Fibroblast of the aortic adventitia (primary cell): ENCODE results near the gene GPHA2. TPM values are rescaled to one million over a fixed set of nuclear protein-coding genes. Genes with fewer than 3 reads are reported as not detected.

Experiments used
- DNase-seq: peaks from one replicate; pipeline ENCODE4 v3.0.0-alpha.2; 2010; ENCODE audit warnings: low read depth
- H3K4me3 ChIP-seq: 2 replicates; pipeline ENCODE4 v1.5.1; 2011; ENCODE audit warnings: low read depth, mild to moderate bottlenecking, control low read depth, low read length, moderate library complexity
- total RNA-seq: library from RNA; depleted of rRNA; stranded (reverse); fragments of >200 nt; gene quantifications from 2 replicates; pipeline ENCODE4 v1.2.3, GENCODE V29; 2012; ENCODE audit warnings: low replicate concordance
- TF ChIP-seq, protein P1 (sequence below): IDR thresholded peaks from 2 replicates; pipeline ENCODE4 v1.5.1; 2011; ENCODE audit warnings: mild to moderate bottlenecking, low read length, control low read depth, inconsistent platforms; ENCODE audit not compliant: insufficient read depth

Gene GPHA2
- total RNA-seq, 1 donor: not detected

DNA sequence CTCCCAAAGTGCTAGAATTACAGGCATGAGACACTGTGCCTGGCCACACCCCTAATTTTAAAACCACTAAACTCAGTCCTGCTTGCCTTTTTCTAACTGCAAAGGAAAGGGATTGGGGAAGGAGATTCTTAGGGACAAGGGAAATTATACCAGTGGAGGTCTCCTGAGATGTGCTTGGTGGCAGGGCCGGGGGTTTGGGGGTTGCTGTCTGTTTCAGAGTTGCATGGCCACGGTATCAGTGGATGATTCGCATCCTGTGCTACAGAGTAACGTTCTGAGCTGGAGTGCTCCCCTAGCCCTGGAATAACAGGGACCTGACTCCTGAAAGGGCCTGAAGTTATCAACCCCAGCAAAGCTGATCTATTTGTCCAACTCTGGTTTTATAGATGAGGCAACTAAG lies 846 bp upstream of the GPHA2 start:
- TF ChIP-seq, protein P1, sequence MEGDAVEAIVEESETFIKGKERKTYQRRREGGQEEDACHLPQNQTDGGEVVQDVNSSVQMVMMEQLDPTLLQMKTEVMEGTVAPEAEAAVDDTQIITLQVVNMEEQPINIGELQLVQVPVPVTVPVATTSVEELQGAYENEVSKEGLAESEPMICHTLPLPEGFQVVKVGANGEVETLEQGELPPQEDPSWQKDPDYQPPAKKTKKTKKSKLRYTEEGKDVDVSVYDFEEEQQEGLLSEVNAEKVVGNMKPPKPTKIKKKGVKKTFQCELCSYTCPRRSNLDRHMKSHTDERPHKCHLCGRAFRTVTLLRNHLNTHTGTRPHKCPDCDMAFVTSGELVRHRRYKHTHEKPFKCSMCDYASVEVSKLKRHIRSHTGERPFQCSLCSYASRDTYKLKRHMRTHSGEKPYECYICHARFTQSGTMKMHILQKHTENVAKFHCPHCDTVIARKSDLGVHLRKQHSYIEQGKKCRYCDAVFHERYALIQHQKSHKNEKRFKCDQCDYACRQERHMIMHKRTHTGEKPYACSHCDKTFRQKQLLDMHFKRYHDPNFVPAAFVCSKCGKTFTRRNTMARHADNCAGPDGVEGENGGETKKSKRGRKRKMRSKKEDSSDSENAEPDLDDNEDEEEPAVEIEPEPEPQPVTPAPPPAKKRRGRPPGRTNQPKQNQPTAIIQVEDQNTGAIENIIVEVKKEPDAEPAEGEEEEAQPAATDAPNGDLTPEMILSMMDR: no peak
- H3K4me3 ChIP-seq: no peak overlapping the region
- no peak for DNase-seq

DNA sequence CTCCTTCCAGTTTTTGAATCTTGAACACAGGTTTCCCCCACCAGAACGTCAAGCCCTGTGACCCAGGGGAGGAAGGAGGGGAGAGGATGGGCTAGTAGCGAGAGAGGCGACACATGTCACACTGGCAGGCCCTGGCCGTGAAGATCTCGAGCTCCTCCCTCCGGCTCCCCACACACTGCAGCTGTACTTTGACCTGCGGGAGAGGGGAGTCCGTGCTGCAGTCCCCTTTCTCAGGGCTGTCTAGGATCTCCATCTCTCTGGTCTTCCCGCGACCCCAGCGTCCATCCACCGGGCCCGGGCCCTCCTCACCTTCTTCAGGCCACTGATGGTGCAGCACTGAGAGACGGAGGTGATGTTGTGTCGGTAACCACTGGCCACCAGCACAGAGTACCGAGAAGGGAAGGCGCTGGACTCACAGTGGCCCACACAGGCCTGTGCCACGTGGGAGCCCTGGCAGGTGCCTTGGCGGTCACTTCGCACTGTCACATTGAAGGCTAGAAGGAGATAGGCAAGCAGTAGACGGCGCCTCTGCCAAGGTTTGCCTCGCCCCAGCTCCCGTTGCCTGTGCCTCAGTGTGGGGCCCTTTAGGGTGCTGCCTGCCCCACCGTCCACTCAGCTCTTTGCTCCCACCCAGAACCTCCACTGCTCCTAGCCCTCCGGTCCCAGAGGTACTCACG lies 873 bp downstream of the GPHA2 start:
- H3K4me3 ChIP-seq: no peak overlapping the region
- TF ChIP-seq, protein P1: no peak
- DNase-seq: no peak

DNA sequence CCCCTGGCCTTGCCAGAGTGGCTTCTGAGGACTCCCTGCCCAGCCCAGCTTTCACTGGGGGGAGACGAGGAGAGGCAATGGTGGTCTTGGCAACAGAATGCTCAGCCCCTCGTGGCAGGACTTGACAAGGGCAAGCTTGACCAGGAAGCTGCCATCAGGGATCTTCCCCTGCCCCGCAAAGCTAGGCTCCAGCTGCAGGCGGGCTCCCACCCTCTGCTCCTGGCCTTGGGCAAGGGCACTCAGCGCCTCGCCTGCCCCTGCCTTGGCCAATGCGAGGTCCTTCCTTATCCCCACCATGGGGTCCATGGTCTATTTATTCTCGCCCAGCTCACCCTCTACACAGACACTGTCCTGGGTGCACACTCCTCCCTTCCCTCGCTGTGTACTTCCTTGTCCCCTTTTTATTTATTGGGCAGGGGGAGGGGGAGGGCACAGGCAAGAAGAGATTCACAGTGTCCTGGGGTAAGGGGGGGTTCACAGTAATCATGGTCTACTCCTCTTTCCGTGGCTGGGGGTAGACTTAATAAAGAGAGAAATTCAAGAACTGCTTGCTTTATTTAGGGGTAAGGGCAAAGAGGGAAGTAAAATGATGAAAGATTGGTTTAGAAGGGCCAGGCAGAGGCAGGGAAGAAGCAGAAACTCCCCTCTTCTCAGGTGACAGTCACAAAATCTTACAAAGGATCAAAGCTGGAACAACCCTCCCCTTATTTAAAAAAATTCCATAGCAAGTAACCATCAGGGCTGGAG lies 1.6 kb downstream of the GPHA2 start:
- TF ChIP-seq, protein P1: no peak
- no peak for DNase-seq

GRCh38 chr11:64933213-64933934 lies 2.3 kb downstream of the GPHA2 start:
- DNase-seq: no peak
- TF ChIP-seq, protein P1: no peak
- no peak overlapping the region for H3K4me3 ChIP-seq

More for the DNA sequence above, 1.6 kb downstream of the GPHA2 start:
- H3K4me3 ChIP-seq: no peak overlapping the region

DNA sequence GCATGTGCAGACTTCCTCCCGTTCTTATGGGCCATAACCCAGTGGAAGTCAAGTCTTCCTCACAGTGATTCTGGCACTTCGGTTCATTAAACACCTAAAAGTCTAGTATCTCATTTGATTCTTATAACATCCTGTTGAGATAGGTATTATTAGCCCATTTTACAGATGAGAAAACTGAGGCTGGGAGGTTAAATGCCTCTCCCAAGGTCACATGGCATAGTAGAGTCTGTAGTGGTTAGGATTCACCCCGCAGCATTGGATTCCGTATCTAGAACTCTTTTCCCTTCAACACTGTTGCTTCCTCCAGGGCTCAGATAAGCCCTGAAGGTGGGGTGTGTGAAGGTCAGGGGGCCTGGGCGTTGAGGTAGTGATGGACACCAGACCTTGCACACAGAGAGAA lies 3.4 kb downstream of the GPHA2 start:
- TF ChIP-seq, protein P1: no peak
- no peak for DNase-seq
- no peak overlapping the region for H3K4me3 ChIP-seq

- no peak for DNase-seq
- TF ChIP-seq, protein P1: no peak
- H3K4me3 ChIP-seq: no peak overlapping the region
Measured at GRCh38 chr11:64931290-64931689, 4.4 kb downstream of the GPHA2 start.
